ENCODE measurements around the gene MLPH. TPM values are rescaled to one million over a fixed set of nuclear protein-coding genes. Genes with fewer than 3 reads are reported as not detected.

The MLPH gene, protein sequence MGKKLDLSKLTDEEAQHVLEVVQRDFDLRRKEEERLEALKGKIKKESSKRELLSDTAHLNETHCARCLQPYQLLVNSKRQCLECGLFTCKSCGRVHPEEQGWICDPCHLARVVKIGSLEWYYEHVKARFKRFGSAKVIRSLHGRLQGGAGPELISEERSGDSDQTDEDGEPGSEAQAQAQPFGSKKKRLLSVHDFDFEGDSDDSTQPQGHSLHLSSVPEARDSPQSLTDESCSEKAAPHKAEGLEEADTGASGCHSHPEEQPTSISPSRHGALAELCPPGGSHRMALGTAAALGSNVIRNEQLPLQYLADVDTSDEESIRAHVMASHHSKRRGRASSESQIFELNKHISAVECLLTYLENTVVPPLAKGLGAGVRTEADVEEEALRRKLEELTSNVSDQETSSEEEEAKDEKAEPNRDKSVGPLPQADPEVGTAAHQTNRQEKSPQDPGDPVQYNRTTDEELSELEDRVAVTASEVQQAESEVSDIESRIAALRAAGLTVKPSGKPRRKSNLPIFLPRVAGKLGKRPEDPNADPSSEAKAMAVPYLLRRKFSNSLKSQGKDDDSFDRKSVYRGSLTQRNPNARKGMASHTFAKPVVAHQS
- 15.5 and 15.6 TPM in 2 replicates for polyA plus RNA-seq (2011; rRNA removed)
- polyA minus RNA-seq (2011; rRNA and poly(A)+ RNA removed), result 29.5 and 33.7 TPM in 2 replicates

DNA sequence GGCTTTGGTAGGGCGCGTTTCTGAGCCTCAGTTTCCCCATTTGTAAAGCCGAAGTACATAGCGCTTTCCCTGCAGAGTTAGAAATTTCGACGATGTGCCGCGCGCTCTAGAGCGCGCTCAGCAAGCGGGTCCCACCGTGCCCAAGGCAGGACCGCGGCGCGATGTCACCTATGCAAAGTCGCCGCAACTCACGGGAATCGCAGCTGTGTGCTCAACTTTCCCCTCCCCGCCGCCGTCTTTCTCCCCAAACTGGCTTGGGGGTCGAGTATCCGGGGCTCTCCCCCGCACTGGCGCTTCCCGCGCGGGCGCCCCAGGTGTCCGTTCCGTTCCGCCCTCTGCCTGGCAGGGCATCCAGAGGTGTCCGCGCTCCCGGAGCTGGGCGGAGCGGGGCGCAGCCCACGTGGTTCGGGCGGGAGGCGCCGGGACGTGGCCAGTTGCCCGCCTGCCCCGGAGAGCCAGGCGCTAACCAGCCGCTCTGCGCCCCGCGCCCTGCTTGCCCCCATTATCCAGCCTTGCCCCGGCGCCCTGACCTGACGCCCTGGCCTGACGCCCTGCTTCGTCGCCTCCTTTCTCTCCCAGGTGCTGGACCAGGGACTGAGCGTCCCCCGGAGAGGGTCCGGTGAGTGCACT is at the start of gene MLPH:
TSS of gene MLPH (plus strand) at position 433 of the 630 bp plus-strand sequence. CDS start 6,176 bp downstream, outside the sequence.
- Histone ChIP-seq H3K9me3 (ENCODE audit: control insufficient read depth, insufficient read depth, low read length) (peaks cover 9% of the 10 kb centered on the region), H3K4me3 (ENCODE audit: low read depth, low read length) (peak within 1 kb of the TSS; percentile 76), H3K27ac (ENCODE audit: low read depth, low read length) (peak within 1 kb of the TSS; percentile 11), H3K27me3 (ENCODE audit: control insufficient read depth, insufficient read depth, low read length) (no peaks in the 10 kb centered on the region)
- ChIA-PET POLR2A (interaction anchor here (0.9 to 4.2 kb wide), 3 partner anchors 11 to 21 kb away, joined by 4 to 18 read pairs (median 4); no protein-coding TSS in a partner anchor), CTCF (interaction anchor here (1.1 to 3.2 kb wide), 5 partner anchors 26 to 85 kb away, joined by 4 to 13 read pairs (median 5); no protein-coding TSS in a partner anchor)
- TF ChIP-seq, protein P1, sequence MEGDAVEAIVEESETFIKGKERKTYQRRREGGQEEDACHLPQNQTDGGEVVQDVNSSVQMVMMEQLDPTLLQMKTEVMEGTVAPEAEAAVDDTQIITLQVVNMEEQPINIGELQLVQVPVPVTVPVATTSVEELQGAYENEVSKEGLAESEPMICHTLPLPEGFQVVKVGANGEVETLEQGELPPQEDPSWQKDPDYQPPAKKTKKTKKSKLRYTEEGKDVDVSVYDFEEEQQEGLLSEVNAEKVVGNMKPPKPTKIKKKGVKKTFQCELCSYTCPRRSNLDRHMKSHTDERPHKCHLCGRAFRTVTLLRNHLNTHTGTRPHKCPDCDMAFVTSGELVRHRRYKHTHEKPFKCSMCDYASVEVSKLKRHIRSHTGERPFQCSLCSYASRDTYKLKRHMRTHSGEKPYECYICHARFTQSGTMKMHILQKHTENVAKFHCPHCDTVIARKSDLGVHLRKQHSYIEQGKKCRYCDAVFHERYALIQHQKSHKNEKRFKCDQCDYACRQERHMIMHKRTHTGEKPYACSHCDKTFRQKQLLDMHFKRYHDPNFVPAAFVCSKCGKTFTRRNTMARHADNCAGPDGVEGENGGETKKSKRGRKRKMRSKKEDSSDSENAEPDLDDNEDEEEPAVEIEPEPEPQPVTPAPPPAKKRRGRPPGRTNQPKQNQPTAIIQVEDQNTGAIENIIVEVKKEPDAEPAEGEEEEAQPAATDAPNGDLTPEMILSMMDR (IDR thresholded peaks at IDR 0.05; ENCODE audit: low read depth, low read length), result no peak
- DNase-seq (ENCODE audit: low read depth, low spot score), result no peak

DNA sequence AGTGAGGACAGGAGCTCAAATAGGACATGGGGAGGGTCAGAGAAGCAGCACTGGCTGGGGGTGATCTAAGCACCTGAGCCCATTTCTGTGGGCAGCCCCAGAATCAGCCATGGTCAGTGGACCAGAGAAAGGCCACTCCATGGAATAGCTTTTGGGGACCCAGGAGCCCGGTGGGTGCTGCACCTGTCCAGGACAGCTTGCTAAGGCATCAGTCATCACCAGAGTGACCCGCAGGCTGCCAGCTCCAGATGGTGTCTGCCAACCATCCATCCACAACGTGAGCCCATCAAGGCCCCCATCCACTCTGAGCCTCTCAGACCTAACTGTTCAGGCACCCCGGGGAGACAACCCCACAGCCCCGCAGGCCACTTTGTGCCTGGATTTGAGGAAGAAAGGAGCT is 49.5 kb upstream of the MLPH start:
- DNase-seq (ENCODE audit: low read depth, low spot score), result no peak
- TF ChIP-seq, protein P1 (IDR thresholded peaks at IDR 0.05; ENCODE audit: low read depth, low read length), result no peak
- ChIA-PET CTCF (interaction anchor here (2.4 kb wide), 1 partner anchor 16 kb away, joined by 16 read pairs; no protein-coding TSS in a partner anchor), POLR2A (no interaction called here)
- Histone ChIP-seq H3K27ac (ENCODE audit: low read depth, low read length) (no peak overlapping the region), H3K4me3 (ENCODE audit: low read depth, low read length) (no peak overlapping the region), H3K9me3 (ENCODE audit: control insufficient read depth, insufficient read depth, low read length) (peaks cover 6% of the 10 kb centered on the region), H3K27me3 (ENCODE audit: control insufficient read depth, insufficient read depth, low read length) (no peaks in the 10 kb centered on the region)

DNA sequence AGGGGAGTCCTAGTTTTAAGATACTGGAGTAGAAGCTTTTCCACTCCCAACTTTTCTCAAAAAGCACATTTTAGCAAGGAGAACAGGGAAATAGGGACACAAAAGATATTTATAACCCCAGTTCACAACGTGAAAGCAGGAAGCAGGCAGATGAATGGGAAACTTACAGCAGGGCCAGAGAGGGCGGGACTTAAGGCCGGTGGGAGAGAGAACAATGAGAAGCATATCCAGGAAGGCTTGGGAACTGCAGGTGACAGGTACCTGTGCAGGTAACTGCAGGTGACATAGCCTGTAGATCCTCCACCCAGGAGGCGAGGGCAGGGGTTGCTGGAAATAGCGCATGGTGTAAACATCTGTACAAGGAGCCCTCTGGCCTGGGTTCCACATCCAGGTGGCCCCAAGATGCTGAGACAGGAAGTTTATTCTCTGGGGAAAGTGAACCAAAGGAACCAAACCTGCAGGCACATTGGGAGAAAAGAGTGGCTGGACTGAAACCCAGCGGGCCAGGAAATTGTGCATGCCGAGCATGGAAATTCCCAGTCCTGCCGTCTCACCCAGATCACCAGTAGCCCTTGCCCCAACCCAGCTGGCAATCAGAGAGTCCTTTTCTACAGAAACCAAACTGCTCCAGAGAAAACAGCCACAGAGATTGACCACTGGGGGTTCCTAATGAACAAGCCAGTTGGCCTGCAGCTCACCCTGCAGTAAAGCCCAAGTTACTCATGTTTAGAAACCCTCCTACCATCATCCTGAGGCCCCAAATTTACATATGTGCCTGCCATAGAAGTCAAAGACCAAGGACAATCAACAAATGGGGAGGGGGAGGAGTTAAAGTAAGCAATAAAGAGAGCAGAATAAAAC is 48.7 kb upstream of the MLPH start:
- DNase-seq (ENCODE audit: low read depth, low spot score), result no peak
- Histone ChIP-seq H3K4me3 (ENCODE audit: low read depth, low read length) (no peak overlapping the region), H3K27ac (ENCODE audit: low read depth, low read length) (no peak overlapping the region), H3K9me3 (ENCODE audit: control insufficient read depth, insufficient read depth, low read length) (peaks cover 6% of the 10 kb centered on the region), H3K27me3 (ENCODE audit: control insufficient read depth, insufficient read depth, low read length) (no peaks in the 10 kb centered on the region)
- TF ChIP-seq, protein P1 (IDR thresholded peaks at IDR 0.05; ENCODE audit: low read depth, low read length), result no peak
- ChIA-PET POLR2A (no interaction called here), CTCF (interaction anchor here (0.9 to 2.4 kb wide), 2 partner anchors 17 to 33 kb away, joined by 3 to 16 read pairs; no protein-coding TSS in a partner anchor)

DNA sequence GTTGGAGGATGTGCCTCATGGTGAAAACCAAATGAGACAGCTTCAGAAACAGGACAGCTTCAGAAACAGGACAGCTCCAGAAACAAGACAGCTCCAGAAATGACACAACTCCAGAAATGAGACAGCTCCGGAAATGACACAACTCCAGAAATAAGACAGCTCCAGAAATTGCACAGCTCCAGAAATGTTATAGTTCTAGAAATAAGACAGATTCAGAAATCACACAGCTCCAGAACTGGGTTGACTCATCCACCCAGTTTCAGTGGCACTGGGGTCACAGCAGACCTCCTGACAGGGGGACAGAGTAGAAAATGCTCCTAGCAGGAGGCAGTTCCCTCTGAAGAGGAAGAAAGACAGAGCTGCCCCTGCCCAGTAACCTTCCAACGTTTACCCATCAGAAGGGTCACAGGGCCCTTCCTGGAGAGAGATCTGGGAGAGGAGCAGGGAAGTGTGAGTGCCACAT is 46.2 kb upstream of the MLPH start:
- TF ChIP-seq, protein P1 (IDR thresholded peaks at IDR 0.05; ENCODE audit: low read depth, low read length), result no peak
- CTCF ChIA-PET, result interaction anchor here (1.2 to 4.2 kb wide), 5 partner anchors 10 to 71 kb away, joined by 3 to 53 read pairs (median 11); no protein-coding TSS in a partner anchor
- Histone ChIP-seq H3K27ac (ENCODE audit: low read depth, low read length) (peak overlapping the region; percentile 34), H3K27me3 (ENCODE audit: control insufficient read depth, insufficient read depth, low read length) (no peaks in the 10 kb centered on the region), H3K4me3 (ENCODE audit: low read depth, low read length) (no peak overlapping the region), H3K9me3 (ENCODE audit: control insufficient read depth, insufficient read depth, low read length) (peaks cover 9% of the 10 kb centered on the region)
- POLR2A ChIA-PET, result interaction anchor here (0.6 to 1.9 kb wide), 3 partner anchors 11 to 44 kb away, joined by 3 to 15 read pairs (median 7); no protein-coding TSS in a partner anchor
- DNase-seq (ENCODE audit: low read depth, low spot score), result no peak

Data from AG04450 (cell line).